ENCODE data around the gene ITGA3.

The ITGA3 gene

DNA sequence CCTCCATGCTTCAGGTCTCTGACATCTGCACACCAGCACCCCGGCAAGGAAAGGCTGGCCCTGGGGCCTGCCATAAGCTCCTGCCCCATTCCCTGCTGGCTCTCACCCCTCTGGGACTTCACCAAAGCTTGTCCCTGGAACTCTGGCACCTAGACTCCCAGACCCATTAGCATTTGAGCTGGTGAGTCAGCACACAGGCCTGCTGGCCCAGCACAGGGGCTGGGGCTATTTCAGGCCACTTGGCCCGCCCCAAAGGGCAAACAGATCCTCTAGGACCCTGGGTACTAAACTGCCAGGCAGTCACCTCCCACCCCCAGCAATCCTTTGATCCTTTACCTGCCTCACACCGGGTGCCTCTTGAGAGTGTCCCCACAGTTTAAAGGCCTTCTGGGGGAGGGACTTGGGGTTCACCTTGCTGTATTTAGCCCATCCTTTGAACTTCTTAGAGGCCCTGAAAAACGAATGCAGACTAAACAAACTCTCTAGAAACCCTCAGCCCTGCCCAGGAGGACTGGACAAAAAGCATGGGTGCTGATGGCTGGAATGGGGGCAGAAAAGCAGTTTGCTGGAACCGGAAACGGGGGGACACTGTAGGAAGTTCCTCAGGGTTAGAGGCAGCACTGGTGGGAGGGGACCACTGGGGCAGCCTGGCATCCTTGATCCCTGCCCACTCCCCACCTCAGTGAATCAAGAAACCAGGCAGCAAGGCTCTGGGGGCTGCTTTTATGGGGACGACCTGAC lies 77.3 kb downstream of the ITGA3 start:
- no peak for DNase-seq

GRCh38 chr17:50133769-50134099 lies 77.8 kb downstream of the ITGA3 start:
- DNase-seq = no peak

- no peak for DNase-seq
Measured at GRCh38 chr17:50134206-50135110, 78.5 kb downstream of the ITGA3 start.

- DNase-seq = no peak
Measured at GRCh38 chr17:50135316-50136095, 79.6 kb downstream of the ITGA3 start.

GRCh38 chr17:50136096-50136687 lies 80.3 kb downstream of the ITGA3 start:
- DNase-seq = no peak

GRCh38 chr17:50137042-50137441 lies 81.1 kb downstream of the ITGA3 start:
- DNase-seq = no peak

DNA sequence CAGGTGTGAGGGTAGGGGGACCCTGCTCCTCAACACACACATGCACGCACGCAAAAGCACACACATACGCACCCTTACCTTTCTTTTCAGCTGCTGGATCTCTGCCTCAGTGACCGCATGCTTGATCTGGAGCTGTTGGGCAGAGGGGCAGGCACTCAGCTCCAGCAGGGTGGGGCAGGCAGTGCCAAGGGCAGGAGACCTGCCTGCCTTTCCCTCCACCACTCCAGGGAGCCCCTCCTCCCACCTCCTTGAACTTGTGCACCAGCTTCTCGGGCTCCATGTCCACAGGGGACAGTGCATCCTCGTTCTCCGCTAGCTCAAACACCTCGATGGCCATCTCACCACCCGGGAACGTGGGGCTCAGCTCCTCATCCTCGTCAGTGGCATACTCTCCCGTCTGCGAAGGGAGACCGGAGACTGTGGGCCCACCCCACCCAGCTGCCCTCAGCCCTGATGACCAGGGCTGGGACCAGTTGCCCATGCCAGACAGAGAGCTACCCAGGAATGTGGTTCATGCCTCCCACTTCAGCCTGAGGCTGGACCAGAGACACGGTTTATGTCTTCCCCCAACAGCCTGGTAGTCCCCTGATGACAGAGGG lies 83.4 kb downstream of the ITGA3 start:
- DNase-seq = no peak
